IMR-90 (cell line): ENCODE measurements around the gene RNF41. TPM values are rescaled to one million over a fixed set of nuclear protein-coding genes. Genes with fewer than 3 reads are reported as not detected.

ENCODE experiments used
- ATAC-seq: fragments of 200-7000 bp; cut with Tn5 transposase; 2 replicates; pipeline ENCODE4 v1.9.1; 2020; ENCODE audit warnings: low read depth, mild to moderate bottlenecking, moderate library complexity
- BruUV-seq: library from RNA; stranded (reverse); fragments of 400-500 nt; replicated peaks from 2 replicates; lab custom pipeline; 2021; lab: Mats Ljungman, UMichigan
- CTCF ChIA-PET: fragments of 300-600 bp; formaldehyde crosslinking; extraction: SDS; loops from one replicate; lab custom pipeline; 2021; ENCODE audit warnings: antibody characterized with exemption; lab: Yijun Ruan, JAX
- POLR2A ChIA-PET: fragments of 300-600 bp; sonication (Branson Sonifier 250); formaldehyde crosslinking; loops from one replicate; lab custom pipeline; 2022; ENCODE audit warnings: antibody characterized with exemption; ENCODE audit not compliant: unreplicated experiment; lab: Charles Lee
- DNase-seq: peaks from one replicate; pipeline ENCODE4 v3.0.0; 2013
- H2AFZ ChIP-seq: replicated peaks from 2 replicates; pipeline ENCODE3; 2013; ENCODE audit warnings: low read length, mild to moderate bottlenecking; ENCODE audit not compliant: poor library complexity
- H2AK5ac ChIP-seq: 2 replicates; pipeline ENCODE4 v1.6.1; 2013; ENCODE audit warnings: low read depth, low read length, inconsistent platforms
- H2AK9ac ChIP-seq: replicated peaks from 2 replicates; pipeline ENCODE3; 2013; ENCODE audit warnings: mild to moderate bottlenecking, low read depth, low read length, moderate library complexity; ENCODE audit not compliant: poor library complexity
- H2BK120ac ChIP-seq: 2 replicates; pipeline ENCODE4 v1.6.1; 2013; ENCODE audit warnings: low read depth, low read length, inconsistent platforms
- H2BK15ac ChIP-seq: 3 replicates; pipeline ENCODE4 v1.6.1; 2013; ENCODE audit warnings: low read depth, low read length, inconsistent platforms
- H2BK20ac ChIP-seq: 2 replicates; pipeline ENCODE4 v1.6.1; 2013; ENCODE audit warnings: low read depth, mild to moderate bottlenecking, inconsistent platforms, low read length, moderate library complexity
- H2BK5ac ChIP-seq: 2 replicates; pipeline ENCODE4 v1.6.1; 2013; ENCODE audit warnings: mild to moderate bottlenecking, low read depth, low read length, inconsistent platforms; ENCODE audit not compliant: poor library complexity, severe bottlenecking
- H3K14ac ChIP-seq: replicated peaks from 2 replicates; pipeline ENCODE4 v1.6.1; 2013; ENCODE audit warnings: low read depth, low read length, inconsistent platforms
- H3K18ac ChIP-seq: 2 replicates; pipeline ENCODE4 v1.6.1; 2013; ENCODE audit warnings: low read depth, low read length, control low read depth
- H3K23ac ChIP-seq: 2 replicates; pipeline ENCODE4 v1.6.1; 2013; ENCODE audit warnings: low read depth, low read length, inconsistent platforms
- H3K27ac ChIP-seq: 2 replicates; pipeline ENCODE4 v1.5.1; 2013; ENCODE audit warnings: mild to moderate bottlenecking, control low read depth, low read length; ENCODE audit not compliant: insufficient read depth
- H3K27me3 ChIP-seq: 2 replicates; pipeline ENCODE4 v1.6.1; 2013; ENCODE audit warnings: low read length; ENCODE audit not compliant: control insufficient read depth, insufficient read depth
- H3K36me3 ChIP-seq: 2 replicates; pipeline ENCODE4 v1.6.1; 2013; ENCODE audit warnings: low read length, mixed read lengths; ENCODE audit not compliant: control insufficient read depth, insufficient read depth
- H3K4ac ChIP-seq: 2 replicates; pipeline ENCODE4 v1.6.1; 2013; ENCODE audit warnings: low read depth, low read length, inconsistent platforms
- H3K4me1 ChIP-seq: 2 replicates; pipeline ENCODE4 v1.6.1; 2013; ENCODE audit warnings: low read length, mixed read lengths; ENCODE audit not compliant: control insufficient read depth, insufficient read depth
- H3K4me2 ChIP-seq: 2 replicates; pipeline ENCODE4 v1.6.1; 2013; ENCODE audit warnings: low read depth, mild to moderate bottlenecking, control low read depth, low read length, moderate library complexity
- H3K4me3 ChIP-seq: 2 replicates; pipeline ENCODE4 v1.5.1; 2013; ENCODE audit warnings: low read depth, mild to moderate bottlenecking, control low read depth, low read length, moderate library complexity; ENCODE audit not compliant: insufficient read depth
- H3K56ac ChIP-seq: 2 replicates; pipeline ENCODE4 v1.6.1; 2013; ENCODE audit warnings: low read length, inconsistent platforms; ENCODE audit not compliant: insufficient read depth; ENCODE audit errors: extremely low read depth
- H3K79me1 ChIP-seq, 2 experiments: 2 replicates each; pipeline ENCODE4 v1.6.1; 2013; ENCODE audit warnings: low read length in 2 of 2, inconsistent platforms in 1 of 2, low read depth in 1 of 2
- H3K9ac ChIP-seq: 2 replicates; pipeline ENCODE4 v1.6.1; 2013; ENCODE audit warnings: low read depth, low read length, control low read depth
- H3K9me1 ChIP-seq: 2 replicates; pipeline ENCODE4 v1.6.1; 2013; ENCODE audit warnings: low read length, inconsistent platforms; ENCODE audit not compliant: insufficient read depth
- H3K9me3 ChIP-seq: 2 replicates; pipeline ENCODE4 v1.6.1; 2013; ENCODE audit warnings: low read length; ENCODE audit not compliant: control insufficient read depth, insufficient read depth
- H4K20me1 ChIP-seq: 2 replicates; pipeline ENCODE4 v1.6.1; 2013; ENCODE audit warnings: low read length, inconsistent platforms; ENCODE audit not compliant: insufficient read depth
- H4K5ac ChIP-seq: 2 replicates; pipeline ENCODE4 v1.6.1; 2013; ENCODE audit warnings: mild to moderate bottlenecking, low read depth, low read length, control low read depth
- H4K8ac ChIP-seq, 2 experiments: 2 replicates each; pipeline ENCODE4 v1.6.1; 2013; ENCODE audit warnings: low read depth in 2 of 2, low read length in 2 of 2, control low read depth in 1 of 2, inconsistent platforms in 1 of 2
- H4K91ac ChIP-seq: 2 replicates; pipeline ENCODE4 v1.6.1; 2013; ENCODE audit warnings: low read depth, low read length, inconsistent platforms; ENCODE audit not compliant: insufficient read depth
- CEBPB ChIP-seq: IDR thresholded peaks from 2 replicates; pipeline ENCODE4 v1.6.1; 2012; ENCODE audit warnings: low read depth, low read length, improper control_type of control experiment
- FOS ChIP-seq: fragments of 150-350 bp; IDR thresholded peaks from 2 replicates; pipeline ENCODE4 v1.6.1; 2016; ENCODE audit warnings: low read depth, low read length
- MAFK ChIP-seq: IDR thresholded peaks from 2 replicates; pipeline ENCODE4 v1.6.1; 2012; ENCODE audit warnings: low read depth, low read length, improper control_type of control experiment
- MAZ ChIP-seq: IDR thresholded peaks from 2 replicates; pipeline ENCODE4 v1.6.1; 2012; ENCODE audit warnings: low read depth, mild to moderate bottlenecking, low read length, improper control_type of control experiment, moderate library complexity, borderline replicate concordance
- MXI1 ChIP-seq: IDR thresholded peaks from 2 replicates; pipeline ENCODE4 v1.6.1; 2012; ENCODE audit warnings: low read depth, mild to moderate bottlenecking, low read length, moderate library complexity, borderline replicate concordance
- NFE2L2 ChIP-seq: fragments of 150-350 bp; IDR thresholded peaks from 2 replicates; pipeline ENCODE4 v1.6.1; 2016; ENCODE audit warnings: low read depth, mild to moderate bottlenecking, low read length
- POLR2A ChIP-seq: IDR thresholded peaks from 2 replicates; pipeline ENCODE4 v1.6.1; 2012; ENCODE audit warnings: mild to moderate bottlenecking, low read depth, low read length
- RAD21 ChIP-seq: IDR thresholded peaks from 2 replicates; pipeline ENCODE4 v1.6.1; 2012; ENCODE audit warnings: low read length, improper control_type of control experiment
- RCOR1 ChIP-seq: IDR thresholded peaks from 2 replicates; pipeline ENCODE4 v1.6.1; 2012; ENCODE audit warnings: mild to moderate bottlenecking, low read length, improper control_type of control experiment; ENCODE audit not compliant: insufficient replicate concordance
- RFX5 ChIP-seq: IDR thresholded peaks from 2 replicates; pipeline ENCODE4 v1.8.0; 2012; ENCODE audit warnings: low read depth, mild to moderate bottlenecking, low read length, moderate library complexity
- SMC3 ChIP-seq: fragments of 150-350 bp; IDR thresholded peaks from 2 replicates; pipeline ENCODE4 v1.6.1; 2016; ENCODE audit warnings: low read depth, mild to moderate bottlenecking, antibody characterized with exemption, low read length, moderate library complexity
- WGBS, 2 experiments: methylation state at CpG; one replicate each; pipeline versions ENCODE4 v1.1.5 to v1.1.7; 2013; ENCODE audit warnings: missing lambda C conversion rate in 2 of 2; ENCODE audit not compliant: insufficient read length in 1 of 2; ENCODE audit errors: extremely low coverage in 2 of 2; 5-methylcytosine and 5-hydroxymethylcytosine counted together
- dilution Hi-C: fragments of 300-500 bp; cut with HindIII; formaldehyde crosslinking; loops from one replicate; pipeline ENCODE4 v1.14.3; 2018; ENCODE audit warnings: low sequenced_read_pairs; ENCODE audit not compliant: unreplicated experiment
- in situ Hi-C: fragments of 300-500 bp; cut with MboI; formaldehyde crosslinking; loops from 3 replicates; pipeline ENCODE4 v1.14.3; 2019; ENCODE audit warnings: low sequenced_read_pairs, inconsistent platforms, mixed read lengths
- intact Hi-C: fragments of 100-400 bp; cut with micrococcal nuclease; formaldehyde crosslinking; loops from 2 replicates; pipeline ENCODE4 v1.10.0; 2022
- polyA plus RNA-seq, 3 experiments: library from polyadenylated mRNA; depleted of rRNA; stranded (reverse); fragments of >200 nt; gene quantifications; 2 replicates each; pipeline ENCODE4 v1.2.3, GENCODE V29; 2012; ENCODE audit warnings: low replicate concordance in 1 of 3
- total RNA-seq: library from RNA; depleted of rRNA; stranded (reverse); fragments of >200 nt; gene quantifications from 2 replicates; pipeline ENCODE4 v1.2.3, GENCODE V29; 2012
- TF ChIP-seq, protein P1 (sequence below): fragments of 150-350 bp; IDR thresholded peaks from 2 replicates; pipeline ENCODE4 v1.6.1; 2016; ENCODE audit warnings: low read depth, mild to moderate bottlenecking, low read length, moderate library complexity, borderline replicate concordance
- TF ChIP-seq, protein P2 (sequence below): conservative IDR thresholded peaks from 2 replicates; pipeline ENCODE4 v1.5.1; 2012; ENCODE audit warnings: mild to moderate bottlenecking, low read depth, low read length, improper control_type of control experiment

The RNF41 gene
- total and polyA plus RNA-seq, 2 of the 4 experiments (the other 2 are of a cell fraction) = 112 to 272 TPM

DNA sequence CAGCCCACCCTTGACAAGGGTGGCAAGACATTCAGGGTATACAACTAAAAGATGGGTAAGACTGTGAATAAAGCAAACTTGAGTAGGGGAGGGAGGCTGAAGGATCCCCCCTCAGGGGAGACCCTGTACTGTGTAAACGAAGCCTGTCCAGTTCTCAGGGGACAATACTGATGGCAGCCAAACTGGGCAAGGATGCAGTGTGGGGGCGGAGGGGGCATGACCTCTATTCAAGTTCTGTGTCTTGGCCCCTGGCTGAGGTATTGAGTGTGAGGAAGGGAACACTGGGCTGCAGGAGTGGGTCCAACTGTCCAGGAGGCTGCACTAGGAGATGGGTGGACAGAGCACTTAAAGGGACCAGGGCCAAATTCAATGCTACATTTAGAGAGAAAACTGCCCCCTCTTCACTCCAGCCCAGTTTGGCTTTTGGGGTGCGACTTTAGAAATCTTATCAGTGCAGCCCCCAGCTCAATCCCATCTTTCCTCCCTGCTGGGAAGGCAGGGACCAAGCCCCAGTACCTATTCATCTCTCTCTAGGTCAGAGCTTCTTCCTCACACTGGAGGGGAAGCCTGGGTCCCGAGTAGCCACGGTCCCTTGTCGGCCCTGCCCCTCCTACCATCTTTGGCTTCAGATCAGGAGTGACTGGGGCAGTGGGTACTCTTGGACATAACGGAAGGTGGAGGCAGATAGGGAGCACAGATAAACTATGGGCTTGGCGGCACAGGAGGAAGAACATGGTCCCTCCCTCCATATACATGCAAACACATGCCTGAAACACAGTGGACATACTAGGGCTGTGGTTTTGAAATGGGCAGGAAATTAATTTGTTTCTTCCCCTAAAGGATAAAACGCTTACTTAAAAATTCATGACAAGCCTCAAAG, 19.9 kb upstream of the RNF41 start:
- Histone ChIP-seq H3K9ac (no peak overlapping the region), H4K20me1 (peaks cover 29% of the 10 kb centered on the region)

More for the DNA sequence above, 19.9 kb upstream of the RNF41 start:
- in situ Hi-C loops = no loop called here
- ChIA-PET POLR2A (no interaction called here), CTCF (no interaction called here)
- 86% methylated on average over 2 of the region's 9 CpGs; no CpG with 5 or more reads in 1 of the 2 experiments for WGBS, 2 experiments
- TSS peak; percentile 14 for BruUV-seq
- H2AK5ac ChIP-seq = no peak overlapping the region
- no peaks in the 10 kb centered on the region for H3K9me3 ChIP-seq
- H3K36me3 ChIP-seq = peaks cover 72% of the 10 kb centered on the region
- peaks cover 12% of the 10 kb centered on the region for H3K4me1 ChIP-seq
- H3K4ac ChIP-seq = no peak overlapping the region
- H3K27ac ChIP-seq = no peak overlapping the region
- DNase-seq = no peak
- H3K18ac ChIP-seq = no peak overlapping the region
- TF ChIP-seq, protein P1, sequence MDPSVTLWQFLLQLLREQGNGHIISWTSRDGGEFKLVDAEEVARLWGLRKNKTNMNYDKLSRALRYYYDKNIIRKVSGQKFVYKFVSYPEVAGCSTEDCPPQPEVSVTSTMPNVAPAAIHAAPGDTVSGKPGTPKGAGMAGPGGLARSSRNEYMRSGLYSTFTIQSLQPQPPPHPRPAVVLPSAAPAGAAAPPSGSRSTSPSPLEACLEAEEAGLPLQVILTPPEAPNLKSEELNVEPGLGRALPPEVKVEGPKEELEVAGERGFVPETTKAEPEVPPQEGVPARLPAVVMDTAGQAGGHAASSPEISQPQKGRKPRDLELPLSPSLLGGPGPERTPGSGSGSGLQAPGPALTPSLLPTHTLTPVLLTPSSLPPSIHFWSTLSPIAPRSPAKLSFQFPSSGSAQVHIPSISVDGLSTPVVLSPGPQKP = no peak
- TF ChIP-seq CEBPB (no peak), MXI1 (no peak), RFX5 (no peak), MAFK (no peak), POLR2A (no peak), NFE2L2 (no peak), RCOR1 (no peak), SMC3 (no peak), FOS (no peak), MAZ (no peak), RAD21 (no peak)
- TF ChIP-seq, protein P2, sequence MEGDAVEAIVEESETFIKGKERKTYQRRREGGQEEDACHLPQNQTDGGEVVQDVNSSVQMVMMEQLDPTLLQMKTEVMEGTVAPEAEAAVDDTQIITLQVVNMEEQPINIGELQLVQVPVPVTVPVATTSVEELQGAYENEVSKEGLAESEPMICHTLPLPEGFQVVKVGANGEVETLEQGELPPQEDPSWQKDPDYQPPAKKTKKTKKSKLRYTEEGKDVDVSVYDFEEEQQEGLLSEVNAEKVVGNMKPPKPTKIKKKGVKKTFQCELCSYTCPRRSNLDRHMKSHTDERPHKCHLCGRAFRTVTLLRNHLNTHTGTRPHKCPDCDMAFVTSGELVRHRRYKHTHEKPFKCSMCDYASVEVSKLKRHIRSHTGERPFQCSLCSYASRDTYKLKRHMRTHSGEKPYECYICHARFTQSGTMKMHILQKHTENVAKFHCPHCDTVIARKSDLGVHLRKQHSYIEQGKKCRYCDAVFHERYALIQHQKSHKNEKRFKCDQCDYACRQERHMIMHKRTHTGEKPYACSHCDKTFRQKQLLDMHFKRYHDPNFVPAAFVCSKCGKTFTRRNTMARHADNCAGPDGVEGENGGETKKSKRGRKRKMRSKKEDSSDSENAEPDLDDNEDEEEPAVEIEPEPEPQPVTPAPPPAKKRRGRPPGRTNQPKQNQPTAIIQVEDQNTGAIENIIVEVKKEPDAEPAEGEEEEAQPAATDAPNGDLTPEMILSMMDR = no peak
- peaks cover 14 to 58% of the 10 kb centered on the region in 2 experiments for H3K79me1 ChIP-seq
- no peak overlapping the region for H2AK9ac ChIP-seq
- no peak overlapping the region for H2BK20ac ChIP-seq
- no peak overlapping the region for H3K14ac ChIP-seq
- H3K9me1 ChIP-seq = peaks cover 19% of the 10 kb centered on the region; the same call in 1 of the 2 replicates
- ATAC-seq = no peak
- no peak overlapping the region for H2BK15ac ChIP-seq
- H2BK5ac ChIP-seq = no peak overlapping the region
- no peaks in the 10 kb centered on the region for H3K27me3 ChIP-seq
- no peak overlapping the region for H4K8ac ChIP-seq
- no peak overlapping the region for H4K5ac ChIP-seq
- H3K56ac ChIP-seq = no peak overlapping the region
- no peak overlapping the region for H2AFZ ChIP-seq
- no peak overlapping the region for H2BK120ac ChIP-seq
- dilution Hi-C loops = no loop called here
- H3K4me3 ChIP-seq = no peak overlapping the region
- H3K23ac ChIP-seq = no peak overlapping the region
- H4K91ac ChIP-seq = no peak overlapping the region
- intact Hi-C loops = no loop called here
- H3K4me2 ChIP-seq = no peak overlapping the region
